Measurements from ENCODE around the gene AFAP1L2.

AFAP1L2 gene

DNA sequence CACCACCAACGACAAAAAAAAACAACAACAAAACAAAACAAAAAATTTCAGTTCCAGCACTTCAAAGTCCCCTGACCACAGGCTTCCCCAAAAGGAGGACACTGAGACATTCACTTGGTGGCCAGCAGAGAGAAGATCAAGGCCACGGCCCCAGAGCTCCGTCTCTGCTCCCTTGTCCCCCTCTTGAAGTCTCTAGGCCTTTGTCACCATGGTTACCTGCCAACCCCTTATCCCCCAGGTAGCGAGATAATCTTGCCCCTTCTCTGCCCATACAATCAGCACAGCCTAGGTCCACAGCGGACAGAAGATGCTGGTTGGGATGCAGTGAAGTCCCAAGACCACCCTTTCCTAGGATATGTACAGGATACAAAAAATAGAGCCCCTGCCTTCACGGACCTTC lies 30.7 kb downstream of the AFAP1L2 start:
- Histone ChIP-seq H3K27ac (ENCODE audit: low read depth, low read length) (no peak overlapping the region), H3K27me3 (ENCODE audit: control insufficient read depth, low read length) (peaks cover 6% of the 10 kb centered on the region; the same call in 1 of the 2 replicates), H3K36me3 (ENCODE audit: control insufficient read depth, low read length) (no peaks in the 10 kb centered on the region), H4K20me1 (ENCODE audit: control insufficient read depth, insufficient read depth, low read depth, low read length) (no peaks in the 10 kb centered on the region), H3K4me1 (ENCODE audit: control insufficient read depth, low read length) (no peaks in the 10 kb centered on the region), H3K4me2 (ENCODE audit: low read length) (no peak overlapping the region), H3K4me3 (ENCODE audit: low read length) (no peak overlapping the region), H3K9me2 (replicated peaks; ENCODE audit: control insufficient read depth, low read length) (no peaks in the 10 kb centered on the region), H3K9me3 (ENCODE audit: control insufficient read depth, insufficient read depth, low read length) (no peaks in the 10 kb centered on the region), H3K79me2 (ENCODE audit: control insufficient read depth, low read length) (no peaks in the 10 kb centered on the region), H3F3A (ENCODE audit: control insufficient read depth, insufficient read depth) (no peaks in the 10 kb centered on the region)
- TF ChIP-seq, protein P1, sequence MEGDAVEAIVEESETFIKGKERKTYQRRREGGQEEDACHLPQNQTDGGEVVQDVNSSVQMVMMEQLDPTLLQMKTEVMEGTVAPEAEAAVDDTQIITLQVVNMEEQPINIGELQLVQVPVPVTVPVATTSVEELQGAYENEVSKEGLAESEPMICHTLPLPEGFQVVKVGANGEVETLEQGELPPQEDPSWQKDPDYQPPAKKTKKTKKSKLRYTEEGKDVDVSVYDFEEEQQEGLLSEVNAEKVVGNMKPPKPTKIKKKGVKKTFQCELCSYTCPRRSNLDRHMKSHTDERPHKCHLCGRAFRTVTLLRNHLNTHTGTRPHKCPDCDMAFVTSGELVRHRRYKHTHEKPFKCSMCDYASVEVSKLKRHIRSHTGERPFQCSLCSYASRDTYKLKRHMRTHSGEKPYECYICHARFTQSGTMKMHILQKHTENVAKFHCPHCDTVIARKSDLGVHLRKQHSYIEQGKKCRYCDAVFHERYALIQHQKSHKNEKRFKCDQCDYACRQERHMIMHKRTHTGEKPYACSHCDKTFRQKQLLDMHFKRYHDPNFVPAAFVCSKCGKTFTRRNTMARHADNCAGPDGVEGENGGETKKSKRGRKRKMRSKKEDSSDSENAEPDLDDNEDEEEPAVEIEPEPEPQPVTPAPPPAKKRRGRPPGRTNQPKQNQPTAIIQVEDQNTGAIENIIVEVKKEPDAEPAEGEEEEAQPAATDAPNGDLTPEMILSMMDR (IDR thresholded peaks at IDR 0.05; ENCODE audit: low read depth, low read length, poor library complexity, severe bottlenecking), result no peak
- TF ChIP-seq EZH2phosphoT487 (IDR thresholded peaks at IDR 0.05; ENCODE audit: borderline replicate concordance, low read length), result no peak

DNA sequence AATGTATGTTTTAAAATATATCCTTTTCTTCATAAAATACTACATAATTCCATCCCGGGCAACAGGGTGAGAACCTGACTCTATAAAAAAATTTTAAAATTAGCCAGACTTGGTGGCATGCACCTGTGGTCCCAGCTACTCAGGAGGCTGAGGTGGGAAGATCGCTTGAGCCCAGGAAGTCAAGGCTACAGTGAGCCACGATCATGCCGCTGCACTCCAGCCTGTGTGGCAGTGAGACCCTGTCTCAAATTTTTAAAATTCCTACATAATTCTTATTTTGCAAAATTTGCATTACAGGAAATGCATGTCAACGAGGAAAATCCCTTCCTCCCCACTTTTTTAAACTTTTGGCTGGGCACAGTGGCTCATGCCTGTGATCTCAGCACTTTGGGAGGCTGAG lies 31.3 kb downstream of the AFAP1L2 start:
- Histone ChIP-seq H3K9me2 (replicated peaks; ENCODE audit: control insufficient read depth, low read length) (no peaks in the 10 kb centered on the region), H3K27me3 (ENCODE audit: control insufficient read depth, low read length) (peaks cover 6% of the 10 kb centered on the region; the same call in 1 of the 2 replicates), H3K27ac (ENCODE audit: low read depth, low read length) (no peak overlapping the region), H3F3A (ENCODE audit: control insufficient read depth, insufficient read depth) (no peaks in the 10 kb centered on the region), H3K4me3 (ENCODE audit: low read length) (no peak overlapping the region), H3K4me2 (ENCODE audit: low read length) (no peak overlapping the region), H3K79me2 (ENCODE audit: control insufficient read depth, low read length) (no peaks in the 10 kb centered on the region), H4K20me1 (ENCODE audit: control insufficient read depth, insufficient read depth, low read depth, low read length) (no peaks in the 10 kb centered on the region), H3K4me1 (ENCODE audit: control insufficient read depth, low read length) (no peaks in the 10 kb centered on the region), H3K9me3 (ENCODE audit: control insufficient read depth, insufficient read depth, low read length) (no peaks in the 10 kb centered on the region), H3K36me3 (ENCODE audit: control insufficient read depth, low read length) (no peaks in the 10 kb centered on the region)
- no peak for TF ChIP-seq EZH2phosphoT487 (IDR thresholded peaks at IDR 0.05; ENCODE audit: borderline replicate concordance, low read length)
- TF ChIP-seq, protein P1 (IDR thresholded peaks at IDR 0.05; ENCODE audit: low read depth, low read length, poor library complexity, severe bottlenecking), result no peak

DNA sequence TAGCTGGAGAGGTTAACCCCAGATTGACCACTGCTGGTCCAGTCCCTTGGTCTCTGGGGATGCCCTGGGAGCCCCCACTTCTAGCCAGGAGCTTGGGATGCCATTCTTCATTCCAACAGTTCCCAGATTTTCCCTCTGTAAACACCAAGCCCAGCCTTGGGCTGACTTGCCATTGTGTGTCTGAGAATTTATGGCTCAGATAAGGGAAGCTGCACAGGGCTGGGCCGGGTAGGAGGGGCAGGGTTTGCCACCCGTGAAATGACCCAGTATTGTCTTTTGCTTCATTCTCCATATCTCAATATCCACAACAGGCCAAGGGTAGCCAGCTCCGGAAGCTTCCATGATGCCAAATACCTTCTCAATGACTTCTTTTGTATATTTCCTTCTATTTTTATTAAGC lies 32.1 kb downstream of the AFAP1L2 start:
- Histone ChIP-seq H3K9me2 (replicated peaks; ENCODE audit: control insufficient read depth, low read length) (no peaks in the 10 kb centered on the region), H3K27me3 (ENCODE audit: control insufficient read depth, low read length) (peaks cover 6% of the 10 kb centered on the region; the same call in 1 of the 2 replicates), H3K79me2 (ENCODE audit: control insufficient read depth, low read length) (no peaks in the 10 kb centered on the region), H3K4me3 (ENCODE audit: low read length) (no peak overlapping the region), H3K36me3 (ENCODE audit: control insufficient read depth, low read length) (no peaks in the 10 kb centered on the region), H3K27ac (ENCODE audit: low read depth, low read length) (no peak overlapping the region), H3K9me3 (ENCODE audit: control insufficient read depth, insufficient read depth, low read length) (no peaks in the 10 kb centered on the region), H4K20me1 (ENCODE audit: control insufficient read depth, insufficient read depth, low read depth, low read length) (no peaks in the 10 kb centered on the region), H3K4me1 (ENCODE audit: control insufficient read depth, low read length) (no peaks in the 10 kb centered on the region), H3F3A (ENCODE audit: control insufficient read depth, insufficient read depth) (no peaks in the 10 kb centered on the region), H3K4me2 (ENCODE audit: low read length) (no peak overlapping the region)
- TF ChIP-seq, protein P1 (IDR thresholded peaks at IDR 0.05; ENCODE audit: low read depth, low read length, poor library complexity, severe bottlenecking), result no peak
- TF ChIP-seq EZH2phosphoT487 (IDR thresholded peaks at IDR 0.05; ENCODE audit: borderline replicate concordance, low read length), result no peak
